GM18502 (cell line): Measurements from ENCODE around the gene THRA.

Source experiments
- ATAC-seq: cut with Tn5 transposase; IDR thresholded peaks from one replicate; pipeline ENCODE4 v1.9.1; 2021; ENCODE audit warnings: mild to moderate bottlenecking; ENCODE audit not compliant: unreplicated experiment, poor library complexity

THRA gene

DNA sequence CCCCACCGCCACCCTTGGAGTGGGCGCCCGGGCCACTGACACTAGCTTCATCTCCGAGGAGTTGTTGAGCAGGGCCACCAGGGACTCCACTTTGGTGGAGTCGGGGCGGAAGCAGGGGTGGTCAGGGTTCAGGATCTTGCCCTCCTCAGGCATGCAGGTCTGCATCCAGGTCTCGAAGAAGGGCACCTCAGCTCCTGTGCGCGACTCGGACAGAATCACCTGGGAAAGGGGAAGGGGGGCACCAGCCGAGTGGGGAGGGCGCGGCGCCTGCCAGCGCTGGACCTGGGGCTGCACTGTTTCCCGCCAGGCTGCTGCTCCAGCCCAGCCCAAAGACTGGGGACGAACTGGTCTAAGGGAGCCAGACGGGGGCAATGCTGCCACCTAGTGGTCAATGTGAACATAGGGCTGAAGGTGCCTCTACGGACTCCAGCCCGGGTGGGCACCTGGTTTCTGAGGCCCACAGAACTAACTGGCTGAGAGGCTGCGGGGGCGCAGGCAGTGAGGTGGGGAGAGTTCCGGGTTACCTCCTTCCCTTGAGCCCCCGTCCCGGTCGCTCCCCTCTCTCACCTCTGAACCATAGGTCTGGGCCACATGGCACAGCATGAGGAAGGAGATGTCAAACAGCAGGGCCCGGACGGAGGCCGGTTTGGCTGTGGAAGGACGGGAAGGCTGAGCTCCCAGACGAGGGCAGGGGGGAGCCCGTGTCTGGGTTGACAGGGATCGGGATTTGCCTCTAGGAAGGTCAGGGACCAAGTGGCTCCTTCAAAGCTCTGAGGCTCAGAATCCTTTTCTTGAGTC is 35.8 kb upstream of the THRA start:
- ATAC-seq, result no peak

GRCh38 chr17:40027614-40028012 is 35.2 kb upstream of the THRA start:
- ATAC-seq, result no peak

- no peak for ATAC-seq
These were observed 34.2 kb upstream of the THRA start for GRCh38 chr17:40028595-40028994.

- ATAC-seq, result no peak
These were observed 31.1 kb upstream of the THRA start for GRCh38 chr17:40031706-40032105.

- ATAC-seq, result no peak
These were observed 30.1 kb upstream of the THRA start for GRCh38 chr17:40032322-40033320.

DNA sequence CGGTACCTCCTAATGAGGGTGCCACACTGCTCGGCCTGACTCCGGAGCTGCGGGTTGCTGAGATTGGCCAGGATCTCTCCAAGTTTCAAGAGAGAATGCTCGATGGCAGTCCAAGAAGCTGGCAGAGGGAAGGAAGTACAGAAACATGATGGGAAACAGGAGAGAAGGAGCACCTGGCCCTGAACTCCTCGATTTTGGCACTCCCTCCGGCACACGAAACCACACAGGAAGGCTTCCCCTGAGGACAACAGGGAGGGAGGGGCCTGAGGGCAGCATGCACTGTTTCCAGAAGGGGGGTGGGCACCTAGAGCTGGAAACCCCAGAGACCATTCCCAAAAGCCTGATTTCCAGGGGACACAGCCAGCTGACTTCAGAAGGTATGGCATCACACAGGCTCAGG is 29.4 kb upstream of the THRA start:
- ATAC-seq, result no peak

DNA sequence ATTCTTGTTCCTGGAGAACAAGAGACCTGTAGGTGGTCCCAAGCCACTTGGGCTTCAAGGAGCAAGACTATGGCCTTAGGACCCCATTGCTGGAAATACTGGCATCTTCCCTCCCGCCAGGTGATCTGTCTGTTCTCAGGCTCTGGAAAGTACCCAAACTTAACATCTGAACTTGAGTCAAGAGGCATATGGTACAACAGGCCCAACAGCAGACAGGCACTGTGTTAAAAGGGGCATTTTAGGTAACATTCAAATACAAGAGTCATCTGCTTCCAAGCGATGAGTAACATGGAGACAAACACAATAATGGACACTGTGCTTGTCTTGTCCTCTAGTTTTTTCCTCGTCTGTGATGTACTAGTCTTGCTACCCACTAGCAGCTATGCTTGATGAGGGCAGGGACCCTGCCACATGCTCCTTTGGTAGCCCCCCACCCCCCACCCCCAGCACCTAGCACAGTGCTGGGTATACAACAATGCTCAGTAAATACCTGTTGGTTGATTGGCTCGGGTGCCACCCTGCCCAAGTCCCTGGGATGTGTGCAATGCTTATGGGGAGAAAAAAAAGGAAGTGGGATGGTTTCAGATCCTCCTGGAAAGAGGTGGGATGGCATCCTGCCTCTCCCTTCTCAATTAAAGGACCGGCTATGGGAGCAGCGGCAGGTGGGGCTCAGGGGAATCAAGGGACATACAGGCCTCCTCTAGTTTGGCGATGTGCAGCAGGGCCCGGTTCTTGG is 28.2 kb upstream of the THRA start:
- ATAC-seq, result no peak

DNA sequence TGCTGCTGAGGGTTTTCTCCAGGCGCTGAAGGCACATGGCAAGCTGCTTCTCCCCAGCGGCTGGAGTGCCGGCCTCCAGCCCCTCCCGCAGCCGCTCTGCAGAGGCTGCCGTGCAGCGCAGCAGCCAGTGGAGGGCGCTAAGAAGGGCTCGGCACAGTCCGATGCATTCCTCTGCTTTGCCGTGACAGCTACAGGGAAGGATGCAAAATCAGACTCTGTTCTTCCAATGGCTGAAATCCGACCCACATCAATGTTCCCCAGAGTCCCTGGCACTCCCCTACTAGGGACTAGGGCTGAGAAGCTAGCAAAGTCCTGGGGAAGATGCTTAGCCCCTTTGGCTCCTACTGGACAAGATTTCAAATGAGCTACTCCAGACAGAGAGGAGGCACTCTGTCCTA is 27.6 kb upstream of the THRA start:
- ATAC-seq, result no peak

DNA sequence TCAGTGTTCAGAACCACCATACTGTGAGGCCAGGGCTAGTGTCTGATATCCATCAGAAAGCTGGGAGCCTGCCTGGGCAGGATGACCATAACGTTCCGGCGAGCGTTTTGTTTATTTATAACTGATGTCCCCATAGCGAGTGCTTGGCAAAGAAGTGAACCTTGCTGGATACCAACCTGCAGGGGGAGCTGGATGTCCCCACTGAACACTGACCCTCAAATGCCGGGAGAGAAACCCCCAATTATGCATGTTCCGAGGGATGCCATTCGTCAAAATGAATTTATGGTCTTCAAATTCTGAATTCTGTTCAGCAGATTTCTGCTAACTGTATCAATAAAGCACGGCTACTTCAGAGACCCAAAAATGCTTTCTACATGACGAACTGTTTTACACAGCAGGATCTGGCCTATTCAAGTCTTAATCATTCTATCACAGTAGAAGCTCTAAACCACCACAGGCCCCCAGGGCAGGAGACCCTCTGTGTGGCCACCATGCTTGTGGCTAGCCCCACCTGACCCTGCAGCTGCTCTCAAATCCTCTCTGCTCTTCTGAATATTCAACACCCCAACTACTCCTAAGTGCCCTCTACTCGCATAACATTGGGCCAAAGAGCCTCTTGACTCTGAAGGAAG is 23.8 kb upstream of the THRA start:
- no peak for ATAC-seq

DNA sequence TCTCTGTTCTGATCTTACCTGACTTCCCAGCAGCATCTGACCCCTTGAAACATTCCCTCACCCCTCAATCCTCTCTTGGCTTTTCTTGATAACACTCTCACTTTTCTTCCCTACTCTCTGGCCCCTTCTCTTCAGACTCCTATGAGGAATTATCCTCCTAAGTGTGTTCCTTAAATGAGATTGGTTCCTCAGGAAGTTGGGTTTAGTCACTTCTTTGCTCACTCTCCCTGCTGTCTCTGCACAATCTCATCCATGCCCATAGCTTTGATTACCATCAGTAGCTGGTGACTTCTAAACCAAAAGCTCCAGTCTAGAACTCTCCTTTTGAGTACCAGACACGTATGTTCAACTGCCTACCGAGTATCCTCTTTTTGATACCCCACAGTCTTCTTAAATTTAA is 21.6 kb upstream of the THRA start:
- no peak for ATAC-seq

- ATAC-seq, result no peak
These were observed 6.3 kb upstream of the THRA start for GRCh38 chr17:40056379-40057015.

- no peak for ATAC-seq
These were observed 4.5 kb upstream of the THRA start for GRCh38 chr17:40058186-40058784.

DNA sequence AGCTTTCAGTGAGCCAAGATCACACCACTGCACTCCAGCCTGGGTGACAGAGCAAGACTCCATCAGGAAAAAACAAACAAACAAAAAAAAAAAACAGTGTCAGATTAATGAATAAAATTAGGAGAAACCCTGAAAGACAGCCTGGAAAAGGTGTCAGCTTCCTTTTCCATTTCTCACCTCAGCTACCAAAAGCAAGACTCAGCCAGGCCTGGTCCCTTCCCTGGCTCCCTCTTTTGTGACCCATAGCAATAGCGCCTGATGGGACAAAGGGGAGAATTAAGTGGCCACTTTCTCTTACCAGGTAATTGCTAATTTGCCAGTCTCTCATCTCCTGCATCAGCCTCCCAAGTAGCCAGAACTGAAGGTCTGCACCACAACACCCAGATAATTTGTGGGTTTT is 3.9 kb upstream of the THRA start:
- no peak for ATAC-seq

GRCh38 chr17:40059729-40060475 is 2.9 kb upstream of the THRA start:
- no peak for ATAC-seq

- ATAC-seq, result no peak
These were observed 1.7 kb upstream of the THRA start for GRCh38 chr17:40060887-40061608.

- ATAC-seq, result no peak
These were observed 1.1 kb upstream of the THRA start for GRCh38 chr17:40061609-40062038.

DNA sequence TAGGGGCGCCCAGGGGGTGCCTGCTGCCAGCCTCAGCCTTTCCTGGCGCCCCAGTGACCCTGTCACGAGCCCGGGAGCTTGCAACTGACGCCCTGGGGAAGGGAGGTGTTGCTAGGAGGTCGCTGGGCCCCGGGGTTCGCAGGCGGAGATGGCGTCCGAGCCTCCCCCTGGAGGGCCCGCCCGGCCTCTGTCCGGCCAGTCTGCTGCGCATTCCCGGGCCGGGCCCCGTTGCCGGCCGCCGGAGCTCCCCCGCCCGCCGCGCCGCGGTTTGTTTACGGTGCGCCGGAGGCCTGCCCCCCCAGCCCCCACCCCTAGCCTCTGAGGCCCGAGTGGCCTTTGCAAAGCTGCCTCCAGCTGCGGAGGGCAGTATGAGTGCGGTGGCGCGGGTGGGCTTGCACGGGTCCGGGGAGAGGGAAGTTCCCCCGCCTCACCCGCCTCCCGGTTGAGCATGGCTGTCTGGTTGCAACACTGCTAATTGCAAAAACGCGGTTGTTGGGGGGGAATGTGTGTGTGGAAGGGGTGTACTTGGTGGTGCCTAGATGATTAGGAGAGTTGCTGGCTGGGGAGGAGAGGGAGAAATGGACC is 514 bp downstream of the THRA start:
- ATAC-seq, result peak; percentile 27
